NCI-H1105 (cell line): ENCODE measurements around the gene B3GNT9.
A peak's percentile ranks its signal among the peaks of the same experiment; 100 is the strongest.

ENCODE experiments used
- DNase-seq: peaks from one replicate; lab custom pipeline; 2025; lab: John Stamatoyannopoulos, UW

The B3GNT9 gene

DNA sequence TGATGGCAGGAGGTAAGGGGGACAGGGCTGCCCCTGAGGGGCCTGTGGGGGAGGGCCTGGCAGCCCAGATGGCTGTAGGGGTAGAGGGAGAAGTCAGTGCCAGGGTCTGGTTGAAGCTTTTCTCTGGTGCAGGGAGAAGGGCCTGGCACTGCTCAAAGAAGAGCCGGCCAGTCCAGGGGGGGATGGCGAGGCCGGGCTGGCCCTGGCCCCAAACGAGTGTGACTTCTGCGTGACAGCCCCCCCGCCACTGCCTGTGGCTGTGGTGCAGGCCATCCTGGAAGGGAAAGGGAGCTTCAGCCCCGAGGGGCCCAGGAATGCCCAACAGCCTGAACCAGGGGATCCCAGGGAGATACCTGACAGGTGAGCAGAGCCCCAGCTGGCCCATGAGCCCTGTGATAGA, 16.8 kb upstream of the B3GNT9 start:
- no peak for DNase-seq

DNA sequence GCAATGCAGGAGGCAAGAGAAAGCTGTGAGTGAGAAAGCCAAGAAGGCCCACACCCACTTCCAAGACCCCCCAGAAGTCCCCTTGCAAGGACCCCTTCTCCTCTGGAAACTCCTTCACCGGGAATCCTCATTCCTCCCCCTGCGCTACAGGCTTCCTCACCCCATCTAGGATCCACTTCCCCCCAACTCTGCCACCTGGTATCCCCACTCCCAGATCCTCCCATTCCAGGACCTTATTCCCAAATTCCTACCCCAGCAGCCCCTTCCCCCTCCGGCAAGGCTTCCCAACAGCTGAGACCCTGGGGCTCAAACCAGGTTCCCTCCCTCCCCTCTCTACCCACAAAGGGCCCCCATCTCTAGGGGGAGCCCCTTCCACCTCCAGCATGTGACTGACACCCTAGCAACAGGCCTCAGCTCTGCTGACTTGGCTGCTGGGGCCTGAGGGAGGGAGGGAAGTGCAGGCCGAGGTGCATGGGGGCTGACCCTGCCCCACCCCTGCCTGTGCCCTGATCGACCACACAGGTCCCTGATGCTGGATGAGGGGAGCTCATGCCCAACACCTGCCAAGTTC, 15.9 kb upstream of the B3GNT9 start:
- no peak for DNase-seq

DNA sequence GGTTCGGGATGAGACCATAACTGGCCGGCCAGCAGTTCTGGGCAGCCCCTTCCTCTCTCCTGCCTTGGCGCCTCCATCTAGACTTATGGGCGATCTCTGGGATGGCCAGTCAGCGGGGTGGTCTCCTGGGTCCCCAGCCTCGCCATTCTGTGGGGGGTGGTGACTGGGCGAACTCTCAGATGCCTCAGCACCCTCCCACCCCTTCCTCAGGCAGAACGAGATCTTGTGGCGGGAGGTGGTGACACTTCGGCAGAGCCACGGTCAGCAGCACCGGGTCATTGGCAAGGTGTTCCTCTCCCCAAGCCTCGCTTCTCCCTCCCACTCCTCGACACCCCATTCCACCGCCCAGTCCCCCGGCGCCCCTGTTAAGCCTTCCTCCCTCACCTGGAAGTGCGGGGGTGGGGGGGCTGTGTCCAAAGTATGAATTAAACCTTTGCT, 15.3 kb upstream of the B3GNT9 start:
- no peak for DNase-seq

DNA sequence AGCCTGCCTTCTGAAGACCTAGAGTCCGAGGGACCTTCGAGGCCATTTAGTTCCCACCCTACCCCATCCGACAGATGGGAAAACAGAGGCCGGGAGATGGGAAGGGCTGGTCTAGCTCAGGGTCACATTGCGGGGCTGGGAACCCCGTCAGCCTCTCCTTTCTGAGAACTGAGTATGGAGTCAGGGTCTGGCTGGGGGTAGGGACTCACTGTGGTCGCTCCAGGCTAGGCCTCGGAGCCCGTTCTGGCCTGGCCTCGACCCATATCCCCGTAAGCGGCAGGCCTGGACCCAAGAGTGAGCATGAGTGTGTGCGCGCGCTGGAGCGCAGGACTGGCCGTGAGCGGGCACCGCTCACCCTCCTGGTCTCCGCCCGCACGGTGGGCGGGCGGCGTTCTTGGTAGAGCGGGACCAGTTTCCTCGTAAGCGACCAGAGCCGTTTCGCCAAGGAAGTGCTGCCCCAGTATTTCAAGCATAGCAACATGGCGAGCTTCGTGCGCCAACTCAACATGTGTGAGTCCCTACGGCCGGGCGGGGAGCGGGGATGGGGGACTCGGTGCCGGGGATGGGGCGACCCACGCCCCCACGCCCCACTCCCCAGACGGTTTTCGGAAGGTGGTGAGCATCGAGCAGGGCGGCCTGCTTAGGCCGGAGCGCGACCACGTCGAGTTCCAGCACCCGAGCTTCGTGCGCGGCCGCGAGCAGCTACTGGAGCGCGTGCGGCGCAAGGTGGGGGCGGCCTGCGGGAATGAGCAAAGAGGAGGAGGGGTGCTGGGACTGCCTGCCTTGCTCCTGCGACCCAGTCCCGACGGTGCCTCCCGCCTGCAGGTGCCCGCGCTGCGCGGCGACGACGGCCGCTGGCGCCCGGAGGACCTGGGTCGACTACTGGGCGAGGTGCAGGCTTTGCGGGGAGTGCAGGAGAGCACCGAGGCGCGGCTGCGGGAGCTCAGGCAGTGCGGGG, 14.6 kb upstream of the B3GNT9 start:
- DNase-seq, result no peak

DNA sequence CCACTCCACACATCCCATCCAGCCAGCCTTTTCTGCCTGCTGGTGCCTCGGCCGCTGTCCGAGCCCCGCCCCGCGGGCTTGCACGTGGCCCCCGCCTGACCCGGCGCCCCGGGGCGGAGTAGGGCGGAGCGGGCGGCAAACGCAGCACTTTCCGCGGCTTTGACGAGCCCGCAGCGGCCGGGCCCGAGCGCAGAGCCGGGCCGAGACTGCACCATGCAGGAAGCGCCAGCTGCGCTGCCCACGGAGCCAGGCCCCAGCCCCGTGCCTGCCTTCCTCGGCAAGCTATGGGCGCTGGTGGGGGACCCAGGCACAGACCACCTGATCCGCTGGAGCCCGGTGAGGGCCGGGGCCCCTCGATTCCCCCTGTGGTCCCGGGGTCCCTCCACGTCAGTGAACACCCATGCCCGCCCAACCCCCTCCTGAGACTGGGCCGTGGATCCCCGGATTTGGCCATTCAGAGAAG, 13.8 kb upstream of the B3GNT9 start, which contains the start of gene HSF4:
HSF4 (plus strand) TSS at position 147 of the 463 bp plus-strand sequence; CDS start at position 214, 67 bp downstream.
- DNase-seq, result no peak

DNA sequence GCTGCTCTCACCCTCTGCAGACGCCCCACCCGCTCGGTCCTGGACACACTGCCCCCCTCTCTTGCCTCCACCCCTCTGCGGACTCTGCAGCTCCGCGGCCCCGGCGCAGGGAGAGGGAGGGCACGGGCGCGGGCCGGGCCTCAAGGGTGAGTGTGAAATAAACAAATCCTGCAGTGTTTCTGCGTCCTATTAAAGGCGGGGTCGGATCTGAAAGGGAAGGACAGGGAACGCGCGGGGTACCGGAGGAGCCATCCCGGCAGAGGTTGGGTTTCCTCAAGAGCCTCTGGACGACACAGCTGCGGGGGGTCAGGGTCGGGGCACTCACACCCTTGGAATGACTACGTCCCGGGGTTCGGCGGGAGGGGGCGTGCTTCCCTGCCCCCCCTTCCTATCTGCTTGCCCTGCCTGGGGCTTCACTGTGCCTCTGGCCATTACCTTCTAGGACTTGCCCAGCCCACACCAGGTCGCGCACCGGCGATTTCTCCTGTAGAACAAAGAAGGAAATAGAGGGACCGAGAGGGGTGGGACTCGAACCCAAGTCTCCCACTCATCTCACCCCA, 13.3 kb upstream of the B3GNT9 start:
- no peak for DNase-seq

DNA sequence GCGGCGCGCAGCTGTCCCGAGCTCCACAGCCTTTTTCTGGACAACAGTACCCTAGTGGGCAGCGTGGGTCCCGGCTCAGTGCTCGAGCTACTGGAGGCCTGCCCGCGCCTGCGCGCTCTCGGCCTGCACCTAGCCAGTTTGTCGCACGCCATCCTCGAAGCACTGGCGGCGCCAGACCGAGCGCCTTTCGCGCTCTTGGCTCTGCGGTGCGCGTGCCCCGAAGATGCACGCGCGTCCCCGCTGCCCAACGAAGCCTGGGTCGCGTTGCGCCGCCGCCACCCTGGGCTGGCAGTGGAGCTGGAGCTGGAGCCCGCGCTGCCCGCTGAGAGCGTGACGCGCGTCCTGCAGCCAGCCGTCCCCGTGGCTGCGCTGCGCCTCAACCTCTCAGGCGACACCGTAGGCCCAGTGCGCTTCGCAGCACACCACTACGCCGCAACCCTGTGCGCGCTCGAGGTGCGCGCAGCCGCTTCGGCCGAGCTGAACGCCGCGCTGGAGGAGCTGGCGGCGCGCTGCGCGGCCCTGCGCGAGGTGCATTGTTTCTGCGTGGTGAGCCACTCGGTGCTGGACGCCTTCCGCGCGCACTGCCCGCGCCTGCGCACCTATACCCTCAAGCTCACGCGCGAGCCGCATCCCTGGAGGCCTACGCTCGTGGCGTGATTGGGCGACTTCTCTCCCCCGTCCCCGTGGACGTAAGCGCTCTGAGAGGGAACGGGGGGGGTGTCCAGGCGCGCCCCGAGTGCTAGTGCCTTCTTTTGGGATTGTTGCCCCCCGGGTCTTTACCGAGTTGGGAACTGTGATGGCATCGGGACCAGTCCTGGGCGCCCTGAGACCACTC, 12.6 kb upstream of the B3GNT9 start:
- DNase-seq, result peak; percentile 69

DNA sequence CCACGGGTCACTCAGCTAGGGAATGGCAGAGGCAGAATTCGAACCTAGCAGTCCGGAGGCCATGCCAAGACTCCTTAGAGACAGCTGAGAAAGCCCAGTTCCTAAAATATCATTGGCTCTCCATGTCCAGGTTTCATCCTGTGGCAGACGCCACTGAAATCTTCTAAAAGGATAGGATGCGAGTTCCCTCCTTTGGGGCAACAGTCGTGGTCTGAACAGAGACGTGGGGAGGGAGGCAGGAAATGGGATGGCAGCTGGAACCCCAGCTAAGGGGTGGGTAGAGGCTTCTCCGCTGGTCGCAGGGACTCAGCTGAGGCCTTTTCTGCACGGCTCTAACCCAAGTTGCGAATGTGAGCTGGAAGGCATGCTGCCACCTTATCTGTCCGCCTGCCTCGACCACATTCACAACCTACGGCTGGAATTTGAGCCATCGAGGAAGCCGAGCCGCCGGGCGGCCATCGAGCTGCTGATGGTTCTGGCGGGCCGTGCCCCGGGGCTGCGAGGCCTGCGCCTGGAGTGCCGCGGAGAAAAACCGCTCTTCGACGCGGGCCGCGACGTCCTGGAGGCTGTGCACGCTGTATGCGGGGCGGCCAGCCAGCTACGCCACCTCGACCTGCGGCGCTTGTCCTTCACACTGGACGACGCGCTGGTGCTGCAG, 11.8 kb upstream of the B3GNT9 start:
- no peak for DNase-seq

DNA sequence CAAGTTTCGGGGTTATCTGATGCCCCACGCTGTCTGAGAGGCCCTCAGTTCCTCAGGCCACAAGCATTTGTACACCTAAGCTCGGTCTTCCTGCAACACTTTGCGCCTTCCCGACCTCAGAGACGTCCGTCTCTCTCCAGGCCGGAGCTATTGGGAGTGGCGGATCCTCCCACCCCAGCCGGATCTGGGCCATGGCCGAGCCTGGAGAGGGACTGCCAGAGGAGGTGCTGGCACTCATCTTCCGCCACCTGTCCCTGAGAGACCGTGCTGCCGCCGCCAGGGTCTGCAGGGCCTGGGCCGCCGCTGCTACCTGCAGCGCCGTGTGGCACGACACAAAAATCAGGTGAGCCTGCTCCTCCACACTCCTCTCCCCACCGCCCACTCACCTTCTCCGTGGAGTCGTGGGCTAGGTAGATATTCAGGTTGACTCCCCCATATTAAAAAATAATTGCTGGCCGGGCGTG, 10.8 kb upstream of the B3GNT9 start:
- no peak for DNase-seq

DNA sequence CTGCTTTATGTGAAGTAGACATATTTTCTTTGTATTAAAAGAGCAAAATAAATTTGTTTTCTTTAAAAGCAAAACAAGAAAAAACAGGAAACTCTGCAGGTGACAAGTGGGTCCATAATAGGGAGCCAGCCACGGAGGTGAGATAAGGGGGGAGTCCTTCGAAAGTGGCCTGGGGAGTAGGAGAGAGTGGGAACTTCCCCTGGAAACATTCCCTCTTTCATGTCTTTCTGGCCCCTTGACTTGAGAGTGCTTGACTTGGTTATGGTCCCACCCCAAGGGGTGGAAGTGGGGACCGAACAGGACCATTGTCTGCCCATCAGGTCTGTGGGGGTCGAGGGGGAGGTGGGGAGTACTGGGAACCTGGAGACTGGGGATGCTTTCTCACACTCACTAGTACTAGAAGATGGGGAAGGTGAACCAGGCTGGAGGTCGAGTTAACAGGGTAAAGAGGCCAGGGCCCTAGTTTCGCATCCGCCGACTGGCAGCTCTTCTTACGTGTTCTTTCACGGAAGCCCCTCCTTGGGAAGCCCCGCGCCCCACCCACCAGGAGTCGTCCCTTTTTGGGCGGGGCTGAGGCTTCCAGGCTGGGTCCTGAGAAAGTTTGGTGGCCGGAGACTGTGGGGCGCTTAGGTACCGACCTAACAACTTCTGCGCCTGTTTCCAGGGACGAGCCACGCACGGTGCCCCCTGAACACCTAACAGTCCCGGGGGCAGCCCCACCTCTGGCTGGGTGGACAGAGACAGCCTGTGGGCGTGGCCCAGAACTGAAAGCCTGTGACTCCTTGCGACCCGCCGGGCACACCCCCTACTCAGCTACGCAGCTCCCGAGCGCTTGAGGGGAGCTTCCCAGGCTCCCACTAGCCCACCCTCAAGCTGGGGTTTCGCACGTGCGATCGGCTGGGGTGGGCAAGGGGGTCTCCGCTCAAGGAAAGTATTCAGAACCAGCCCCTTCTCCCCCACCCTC, 8.1 kb upstream of the B3GNT9 start:
- DNase-seq, result no peak

DNA sequence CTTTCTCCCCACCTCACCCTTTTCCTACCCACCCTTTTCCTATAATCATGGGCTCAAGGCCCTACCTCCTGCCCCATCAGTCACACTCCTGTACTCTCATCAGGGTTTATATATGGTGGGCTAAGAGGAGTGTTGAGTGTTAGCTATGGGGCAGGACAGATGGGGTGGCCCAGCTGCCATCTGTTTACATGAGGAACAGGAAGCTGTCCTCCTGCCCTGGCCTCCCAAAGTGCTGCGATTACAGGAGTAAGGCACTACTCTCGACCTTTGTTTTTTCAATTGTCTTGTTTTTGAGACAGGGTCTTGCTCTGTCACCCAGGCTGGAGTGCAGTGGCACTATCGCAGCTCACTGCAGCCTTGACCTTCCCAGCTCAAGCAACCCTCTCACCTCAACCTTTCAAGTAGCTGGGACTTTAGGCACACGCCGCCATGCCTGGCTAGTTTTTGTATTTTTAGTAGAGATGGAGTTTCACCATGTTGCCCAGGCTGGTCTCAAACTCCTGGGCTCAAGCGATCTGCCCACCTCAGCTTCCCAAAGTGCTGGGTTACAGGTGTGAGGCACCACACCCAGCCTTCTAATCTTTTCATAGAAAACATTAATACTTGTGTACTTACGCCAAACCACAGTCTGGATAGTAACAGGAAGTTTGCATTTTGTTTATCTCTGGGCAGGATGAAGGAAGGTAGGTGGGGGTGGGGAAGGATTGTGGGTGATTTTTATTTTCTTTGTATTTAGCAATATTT, 7.3 kb upstream of the B3GNT9 start:
- no peak for DNase-seq

DNA sequence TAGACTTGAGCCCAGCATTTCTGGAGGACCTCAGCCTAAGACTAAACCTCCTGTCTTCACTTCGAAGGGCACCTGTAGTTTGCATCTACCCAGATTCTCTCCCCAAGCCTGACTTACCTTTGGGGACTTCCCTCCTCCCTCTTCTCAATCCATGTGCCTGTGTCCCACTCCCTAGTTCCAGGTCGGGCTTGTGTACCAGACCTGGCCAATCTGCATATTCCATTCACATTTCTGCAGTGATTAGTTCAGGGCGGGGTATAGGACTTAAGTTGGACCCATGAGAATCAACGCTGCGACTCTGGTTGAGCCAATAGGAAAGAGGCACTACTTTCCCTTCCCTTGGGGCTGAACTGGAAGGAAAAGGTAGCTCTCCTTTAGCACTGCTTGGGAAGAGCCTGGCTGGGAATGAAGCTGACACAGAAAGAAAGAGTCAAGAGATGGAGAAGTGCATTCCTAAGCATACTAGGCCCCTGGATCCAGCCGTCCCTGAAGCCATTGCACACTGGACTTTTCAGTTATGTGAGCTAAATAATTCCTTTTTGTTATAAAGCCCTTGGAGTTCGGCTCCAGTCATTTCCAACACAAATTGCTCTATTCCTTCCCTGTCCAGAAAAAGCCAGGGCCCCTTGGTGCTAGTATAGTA, 6.4 kb upstream of the B3GNT9 start:
- no peak for DNase-seq

DNA sequence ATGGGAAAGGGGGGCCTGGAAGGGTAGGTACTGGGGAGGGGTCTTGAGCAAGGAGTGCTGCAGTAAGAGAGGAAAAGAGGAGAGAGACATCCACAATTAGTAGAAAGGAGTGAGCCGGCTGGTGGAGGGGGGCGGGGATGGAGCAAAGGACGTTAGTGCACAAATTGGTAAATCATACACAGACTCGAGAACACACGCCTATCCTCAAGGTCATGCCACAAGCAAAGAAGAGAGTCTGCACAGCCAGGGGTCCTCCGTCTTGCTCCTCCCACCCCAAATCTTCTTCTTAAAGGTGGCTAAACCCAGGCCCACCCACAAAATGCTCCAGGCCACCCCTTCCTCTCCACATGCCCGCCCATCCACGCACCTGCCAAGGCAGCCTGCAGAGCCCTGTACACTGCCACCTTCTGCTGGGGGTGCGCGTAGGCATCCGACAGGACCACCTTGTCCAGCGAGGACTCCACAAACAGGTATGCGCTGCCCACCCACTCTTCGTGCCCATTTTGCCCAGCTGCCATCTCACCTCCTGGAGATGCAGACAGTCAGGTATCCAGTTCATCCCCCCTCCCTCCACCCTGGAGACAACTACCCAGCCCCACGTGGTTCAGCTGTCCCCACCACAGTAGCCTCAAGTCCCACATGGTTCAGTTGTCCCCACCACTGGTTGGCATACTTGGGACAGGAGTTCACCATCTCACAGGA, 5.5 kb upstream of the B3GNT9 start:
- no peak for DNase-seq

DNA sequence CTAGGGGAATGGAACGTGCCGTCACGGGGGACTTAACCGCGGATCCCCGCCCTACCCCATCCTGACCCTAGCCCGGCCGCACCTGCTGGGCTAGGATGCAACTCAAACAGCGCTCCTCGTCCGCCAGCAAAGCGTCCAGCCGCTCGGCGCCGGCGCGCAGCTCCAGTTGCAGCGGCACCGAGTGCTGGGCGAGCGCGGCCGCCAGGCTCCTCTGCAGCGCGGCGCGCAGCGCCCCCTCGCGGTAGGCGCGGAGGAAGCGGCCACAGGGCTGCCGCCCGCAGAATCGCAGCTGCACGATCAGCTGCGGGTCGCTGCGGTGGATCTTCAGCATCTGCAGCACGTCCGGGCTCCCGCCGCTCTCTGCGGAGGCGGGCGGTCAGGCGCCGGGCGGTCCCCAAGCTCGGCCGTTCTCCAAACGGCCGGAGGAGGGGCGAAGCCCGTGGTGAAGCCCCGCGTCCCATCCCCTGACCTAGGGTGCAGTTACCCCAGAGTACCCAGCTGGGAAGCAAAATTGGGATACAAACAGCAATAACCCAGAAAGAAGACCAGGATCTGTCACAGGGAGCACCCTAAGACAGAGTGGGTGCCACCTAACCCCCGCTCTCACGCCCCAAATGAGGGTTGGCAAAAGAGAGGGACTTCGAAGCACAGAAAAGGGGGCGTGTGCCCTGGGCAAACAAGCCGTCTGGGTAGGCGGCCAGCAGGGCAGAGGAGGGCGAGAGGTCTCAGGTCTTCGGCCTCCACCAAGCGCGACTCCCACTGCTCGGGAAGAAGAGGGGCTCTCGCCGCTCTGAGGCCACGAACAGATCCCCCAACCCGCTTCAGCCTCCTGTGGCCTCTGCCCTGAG, 4.7 kb upstream of the B3GNT9 start:
- peak; percentile 38 for DNase-seq

DNA sequence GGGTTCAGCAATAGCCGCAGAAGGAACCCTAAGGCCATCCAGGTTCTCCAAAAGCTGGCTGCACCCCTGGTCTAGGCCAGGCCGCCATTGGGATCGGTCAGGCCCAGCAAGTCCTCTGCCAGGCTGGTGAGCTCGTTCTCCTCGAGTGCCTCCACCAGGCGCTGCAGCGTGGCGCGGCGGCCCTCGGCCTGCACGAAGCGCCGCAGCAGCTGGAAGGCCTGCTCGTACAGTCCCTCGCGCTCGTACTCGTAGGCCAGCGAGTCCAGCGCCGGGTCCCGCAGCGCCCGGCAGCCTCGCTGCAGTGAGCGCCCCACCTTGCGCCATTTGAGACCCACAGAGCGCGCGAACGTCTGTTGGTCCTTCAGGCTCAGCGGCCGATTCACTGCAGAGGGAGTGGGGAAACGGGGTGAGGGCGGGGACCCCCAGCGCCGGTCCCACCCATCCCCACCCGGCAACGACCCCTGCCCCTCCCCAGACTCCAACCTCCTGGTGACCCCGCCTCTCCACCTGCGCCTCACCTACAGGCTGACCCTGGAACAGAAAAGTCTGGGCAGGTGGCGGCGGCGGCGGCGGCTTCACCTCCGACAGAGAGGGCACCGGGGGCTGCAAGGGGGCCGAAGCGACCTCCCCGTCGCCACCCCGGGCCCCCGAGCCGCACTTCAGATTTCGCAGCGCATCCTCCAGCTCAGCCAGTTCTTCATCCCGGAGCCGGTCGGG, 3.9 kb upstream of the B3GNT9 start:
- no peak for DNase-seq

DNA sequence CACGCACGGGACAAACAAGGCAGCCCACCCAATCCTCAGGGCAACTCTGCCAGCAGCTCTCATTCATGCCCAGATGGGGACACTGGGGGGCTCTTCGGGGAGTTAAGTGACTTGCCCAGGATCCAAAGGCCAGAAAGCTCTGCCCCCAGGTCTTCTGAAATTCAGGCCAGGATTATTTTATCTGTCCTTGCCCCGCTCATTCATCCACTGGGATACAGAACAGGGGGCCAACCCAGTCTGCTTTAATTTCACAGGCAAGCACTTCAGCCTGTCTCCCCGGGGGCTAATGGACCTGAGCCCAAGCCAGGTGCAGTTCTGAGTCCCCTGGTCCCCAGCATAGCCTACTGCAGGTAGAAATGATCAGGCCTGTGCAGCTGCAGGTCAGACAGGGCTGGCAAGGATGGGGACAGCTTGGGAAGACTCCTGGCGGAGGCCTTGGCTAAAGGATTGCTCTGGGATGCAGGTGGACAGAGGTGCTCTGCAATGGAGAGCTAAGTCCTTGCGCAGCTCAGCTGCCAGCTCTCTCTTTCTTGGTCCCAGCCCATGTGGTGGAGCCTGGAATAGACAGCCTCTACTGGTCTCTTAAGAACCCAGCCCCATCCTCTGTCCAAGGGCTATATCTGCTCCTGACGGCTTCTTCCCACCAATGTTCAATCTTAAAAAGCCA, 766 bp upstream of the B3GNT9 start:
- DNase-seq, result no peak
